T-helper 2 cell (primary cell): ENCODE data around the gene B4GALNT3.

Experiments used
- DNase-seq, 5 experiments: peaks; one replicate each; pipeline versions ENCODE4 v3.0.0 to v3.0.0-alpha.2; 2012 to 2022

The B4GALNT3 gene

GRCh38 chr12:541676-542324 lies 82.1 kb downstream of the B4GALNT3 start:
- DNase-seq, result no peak

GRCh38 chr12:542395-543113 lies 82.8 kb downstream of the B4GALNT3 start:
- no peak for DNase-seq

GRCh38 chr12:543114-543451 lies 83.3 kb downstream of the B4GALNT3 start:
- no peak for DNase-seq

- DNase-seq, result no peak
Observed at GRCh38 chr12:544142-544541, 84.4 kb downstream of the B4GALNT3 start.

GRCh38 chr12:544941-545635 lies 85.3 kb downstream of the B4GALNT3 start:
- no peak for DNase-seq

- no peak for DNase-seq
Observed at GRCh38 chr12:545835-546234, 86.1 kb downstream of the B4GALNT3 start.

GRCh38 chr12:546265-546919 lies 86.7 kb downstream of the B4GALNT3 start:
- no peak for DNase-seq

- peak; percentile 34 to 60 (median 56) for DNase-seq
Observed at GRCh38 chr12:546920-547845, 87.4 kb downstream of the B4GALNT3 start.

- no peak for DNase-seq
Observed at GRCh38 chr12:547883-548470, 88.2 kb downstream of the B4GALNT3 start.

- DNase-seq, result no peak
Observed at GRCh38 chr12:549476-550082, 89.8 kb downstream of the B4GALNT3 start.

GRCh38 chr12:550473-551260 lies 90.9 kb downstream of the B4GALNT3 start:
- no peak for DNase-seq

- no peak for DNase-seq
Observed at GRCh38 chr12:552466-552865, 92.7 kb downstream of the B4GALNT3 start.

GRCh38 chr12:553216-554000 lies 93.7 kb downstream of the B4GALNT3 start:
- peak in 2 of 5 experiments; percentile 49 to 62 for DNase-seq

GRCh38 chr12:554001-554285 lies 94.2 kb downstream of the B4GALNT3 start:
- DNase-seq, result no peak

GRCh38 chr12:556498-556897 lies 96.8 kb downstream of the B4GALNT3 start:
- no peak for DNase-seq

GRCh38 chr12:558580-558979 lies 98.8 kb downstream of the B4GALNT3 start:
- DNase-seq, result no peak

GRCh38 chr12:559208-559905 lies 99.6 kb downstream of the B4GALNT3 start:
- DNase-seq, result no peak

- no peak for DNase-seq
Observed at GRCh38 chr12:559906-560455, 100.2 kb downstream of the B4GALNT3 start.
